Pons (tissue), 1 donor: ENCODE measurements around the gene NOTCH3.

Source experiments
- DNase-seq: peaks from one replicate; pipeline ENCODE4 v3.0.0-alpha.2; 2016; ENCODE audit warnings: low spot score

NOTCH3 gene

DNA sequence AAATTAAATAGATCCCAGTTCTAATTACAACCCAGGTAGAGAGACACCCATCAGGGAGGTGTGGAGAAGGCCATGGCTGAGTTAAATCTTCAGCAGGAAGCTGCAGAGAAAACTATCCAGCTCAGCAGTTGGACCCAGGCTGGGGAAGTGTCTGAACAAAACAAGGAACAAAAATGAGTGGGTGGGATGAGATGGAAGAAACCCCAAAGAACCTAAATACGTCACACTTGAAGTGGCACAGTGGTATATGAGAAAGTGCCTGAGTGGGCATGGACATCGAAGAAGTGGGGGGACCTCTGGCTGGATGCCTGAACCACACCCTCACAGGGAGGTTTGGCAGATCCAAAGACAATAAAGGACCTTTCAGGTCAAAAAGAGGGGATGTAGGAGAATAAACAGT, 35.0 kb upstream of the NOTCH3 start:
- DNase-seq = no peak

DNA sequence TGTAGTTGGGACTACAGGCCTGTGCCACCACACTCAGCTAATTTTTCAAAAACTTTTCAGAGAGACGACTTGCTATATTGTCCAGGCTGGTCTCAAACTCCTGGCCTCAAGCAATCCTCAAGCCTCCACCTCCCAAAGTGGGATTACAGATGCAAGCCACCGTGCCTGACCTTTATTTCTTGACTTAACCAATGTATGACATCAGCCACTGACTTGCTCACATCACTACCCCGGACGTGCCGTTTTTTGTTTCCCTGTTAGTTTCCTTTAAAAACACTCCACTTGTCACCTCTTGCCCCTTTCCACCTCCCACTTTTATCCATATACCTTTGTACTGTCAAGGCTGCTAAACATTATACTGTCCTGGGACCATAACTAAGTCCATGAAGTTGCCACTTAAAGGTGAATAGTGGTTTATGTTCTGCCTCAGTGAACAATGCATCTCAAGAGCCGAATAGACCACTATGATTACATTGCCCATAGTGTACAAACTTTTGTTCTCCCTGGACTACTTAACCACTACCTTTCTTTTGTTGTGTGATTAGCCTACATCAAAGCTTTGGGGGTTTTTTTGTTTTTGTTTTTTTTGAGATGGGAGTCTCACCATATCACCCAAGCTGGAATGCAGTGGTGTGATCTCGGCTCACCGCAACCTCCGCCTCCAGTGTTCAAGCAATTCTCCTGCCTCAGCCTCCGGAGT, 33.8 kb upstream of the NOTCH3 start:
- no peak for DNase-seq

DNA sequence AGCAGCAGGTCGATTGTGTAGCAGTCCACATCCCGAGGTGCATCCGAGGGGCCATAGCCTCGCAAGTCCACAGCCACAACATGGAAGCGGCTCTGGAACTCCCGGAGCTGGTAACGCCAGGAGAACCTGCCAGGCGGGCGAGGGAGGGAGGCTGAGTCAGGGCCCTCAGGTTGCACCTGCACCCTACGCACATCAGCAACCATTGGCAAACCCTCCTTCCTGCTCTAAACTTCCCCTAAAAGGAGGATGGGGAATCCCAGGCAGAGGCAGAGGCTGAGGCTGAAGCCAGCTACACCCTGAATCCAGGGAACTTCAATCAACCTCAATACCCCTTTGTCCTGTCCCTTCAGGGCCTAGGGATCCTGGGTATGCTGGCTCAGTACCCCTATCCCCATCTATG, 30.5 kb upstream of the NOTCH3 start:
- DNase-seq = no peak

DNA sequence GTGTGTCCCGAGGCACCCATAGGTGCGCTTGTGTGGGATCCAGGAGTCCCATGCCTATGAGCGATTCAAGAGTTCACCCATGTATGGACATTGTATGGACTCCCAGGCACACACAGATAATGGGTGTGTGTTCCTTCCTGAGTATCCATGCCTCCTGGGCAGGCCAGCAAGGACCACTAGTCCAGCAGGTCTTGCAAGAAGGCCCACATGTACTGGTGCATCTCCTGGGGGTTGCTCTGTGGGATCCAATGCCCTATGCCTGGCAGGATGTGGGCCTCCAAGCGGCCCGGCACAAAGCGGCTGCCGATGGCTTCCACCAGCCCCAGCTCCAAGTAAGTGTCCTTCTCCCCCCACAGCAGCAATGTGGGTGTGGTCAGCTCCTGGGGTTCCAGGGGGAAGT, 26.5 kb upstream of the NOTCH3 start:
- no peak for DNase-seq

DNA sequence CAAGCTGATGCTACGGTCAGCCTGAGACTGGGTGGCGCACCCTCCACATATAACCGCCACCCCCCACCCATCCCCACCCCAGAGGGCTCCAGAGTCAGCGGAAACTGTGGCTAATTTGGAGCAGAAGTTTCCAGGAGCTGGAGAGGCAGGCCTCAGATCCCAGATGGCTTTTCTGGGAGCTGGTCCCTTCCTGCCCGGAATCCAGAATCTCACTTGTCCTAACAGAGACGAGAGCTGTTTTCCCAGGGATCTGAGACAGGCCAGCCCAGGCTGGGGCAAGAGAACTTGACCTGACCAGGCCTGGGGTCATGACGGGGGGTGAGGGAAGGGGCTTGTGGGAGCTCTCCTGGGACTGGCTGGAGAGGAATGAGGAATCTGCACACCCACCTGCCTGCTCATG, 25.0 kb upstream of the NOTCH3 start:
- no peak for DNase-seq

DNA sequence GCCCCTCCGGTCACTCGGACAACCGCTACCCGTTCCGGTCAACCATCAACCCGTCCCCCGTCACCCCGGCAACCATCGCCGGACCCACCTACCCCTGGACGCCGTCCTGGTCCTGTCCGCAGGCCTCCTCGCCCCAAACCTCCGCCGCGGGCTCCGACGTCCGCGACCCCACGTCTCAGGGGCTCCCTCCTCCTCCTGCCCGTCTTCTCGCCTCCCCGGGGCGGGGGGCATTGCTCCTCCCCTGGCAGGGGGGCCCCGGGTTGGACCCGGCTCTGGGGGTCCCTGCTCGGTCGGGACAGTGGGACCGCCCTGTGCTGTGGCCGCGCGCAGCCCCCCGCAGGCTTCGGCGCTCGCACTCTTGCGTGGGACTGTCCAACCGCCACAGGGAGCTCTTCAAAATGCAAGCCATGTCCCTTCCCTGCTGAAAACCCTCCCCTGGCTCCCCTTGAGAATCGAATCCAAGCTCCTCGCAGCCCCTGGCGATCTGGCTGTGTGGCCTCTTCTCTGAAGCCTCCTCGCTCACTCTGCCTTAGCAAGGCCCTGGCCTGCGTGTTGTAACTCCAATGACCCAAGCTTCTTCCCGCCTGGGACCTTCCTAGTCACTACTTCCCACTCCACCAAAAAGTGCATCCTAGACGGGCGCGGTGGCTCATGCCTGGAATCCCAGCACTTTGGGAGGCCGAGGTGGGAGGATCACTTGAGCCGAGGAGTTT, 23.0 kb upstream of the NOTCH3 start:
- no peak for DNase-seq

DNA sequence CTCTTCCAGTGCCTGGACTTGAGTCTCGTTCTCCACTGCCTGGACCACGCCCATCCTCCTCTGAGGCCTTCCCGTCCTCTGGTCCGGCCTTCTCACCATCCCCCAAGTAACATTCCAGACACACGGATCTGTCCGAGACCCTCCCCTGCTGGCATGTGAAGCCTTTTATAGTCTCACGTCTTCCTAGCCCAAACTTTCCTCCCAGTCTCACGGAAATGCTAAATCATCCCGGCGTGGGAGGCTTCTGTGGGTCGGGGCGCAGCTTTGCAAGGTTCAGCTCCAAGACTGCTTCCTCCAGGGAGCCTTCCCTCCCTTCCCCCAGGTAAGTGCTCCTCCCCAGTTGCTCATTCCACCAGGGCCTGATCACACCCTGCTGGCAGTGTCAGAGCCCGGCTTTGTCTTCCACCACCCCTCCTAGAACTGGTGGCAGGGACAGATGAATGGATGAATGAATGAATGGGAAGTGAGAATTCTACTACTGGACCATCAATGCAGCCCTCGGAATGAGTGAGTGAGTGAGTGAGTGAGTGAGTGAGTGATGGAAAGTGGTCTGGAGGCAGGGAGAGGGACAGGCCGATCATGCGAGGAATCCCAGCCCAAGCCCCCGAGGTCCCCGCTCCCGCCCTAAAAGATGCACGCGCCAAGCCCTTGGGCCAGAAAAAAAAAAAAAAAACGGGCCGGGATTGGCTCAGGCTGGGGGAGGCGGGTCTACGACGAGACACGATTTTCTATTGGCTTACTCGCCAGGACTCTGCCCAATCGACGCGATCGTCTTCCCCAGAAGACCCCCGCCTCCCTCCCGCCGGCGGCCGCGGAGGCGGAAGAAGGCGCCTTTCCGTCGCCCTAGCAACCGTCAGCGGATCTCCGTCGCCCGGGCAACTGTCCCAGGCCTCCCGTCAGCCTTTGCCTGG, 22.2 kb upstream of the NOTCH3 start:
- DNase-seq = peak; percentile 89

DNA sequence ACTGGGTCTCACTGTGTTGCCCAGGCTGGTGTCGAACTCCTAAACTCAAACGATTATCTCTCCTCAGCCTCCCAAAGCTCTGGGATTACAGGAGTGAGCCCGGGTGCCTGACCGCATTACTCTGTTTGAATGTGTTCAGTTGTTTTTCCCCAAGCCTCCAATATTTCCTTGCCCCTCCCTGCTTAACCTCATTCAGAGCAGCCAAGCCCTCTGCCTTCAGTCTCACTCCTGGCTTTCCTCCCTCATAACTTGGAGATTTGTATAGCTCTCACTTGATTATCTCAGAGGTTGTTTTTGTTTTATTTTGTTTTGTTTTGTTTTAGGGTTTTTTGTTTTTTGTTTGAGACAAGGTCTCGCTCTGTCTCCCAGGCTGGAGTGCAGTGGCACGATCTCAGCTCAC, 20.0 kb upstream of the NOTCH3 start:
- no peak for DNase-seq

DNA sequence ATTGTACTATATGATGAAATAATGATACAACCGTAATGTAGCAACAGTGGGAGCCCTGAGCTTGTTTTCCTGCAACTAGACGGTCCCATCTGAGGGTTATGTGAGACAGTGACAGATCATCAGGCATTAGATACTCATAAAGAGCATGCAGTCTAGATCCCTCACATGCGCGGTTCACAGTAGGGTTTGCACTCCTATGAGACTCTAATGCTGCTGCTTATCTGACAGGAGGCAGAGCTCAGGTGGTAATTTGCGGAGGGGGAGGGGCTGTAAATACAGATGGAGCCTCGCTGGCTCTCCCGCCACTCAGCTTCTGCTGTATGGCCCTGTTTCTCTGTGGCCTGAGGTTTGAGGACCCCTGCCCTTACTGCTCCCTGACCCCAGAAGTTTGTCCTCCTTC, 17.7 kb upstream of the NOTCH3 start:
- no peak for DNase-seq

DNA sequence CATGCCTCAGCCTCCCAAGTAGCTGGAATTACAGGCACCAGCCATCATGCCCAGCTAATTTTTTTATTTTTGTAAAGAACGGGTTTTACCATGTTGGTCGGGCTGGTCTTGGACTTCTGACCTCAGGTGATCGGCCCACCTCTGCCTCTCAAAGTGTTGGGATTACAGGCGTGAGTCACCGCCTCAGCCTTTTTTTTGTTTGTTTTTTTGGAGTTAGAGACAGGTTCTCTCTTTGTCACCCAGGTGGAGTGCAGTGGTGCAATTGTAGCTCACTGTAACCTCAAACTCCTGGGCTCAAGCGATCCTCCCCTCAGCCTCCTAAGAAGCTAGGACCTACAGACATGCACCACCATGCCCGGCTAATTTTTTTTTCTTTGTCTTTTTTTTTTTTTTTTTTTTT, 15.6 kb upstream of the NOTCH3 start:
- DNase-seq = no peak

DNA sequence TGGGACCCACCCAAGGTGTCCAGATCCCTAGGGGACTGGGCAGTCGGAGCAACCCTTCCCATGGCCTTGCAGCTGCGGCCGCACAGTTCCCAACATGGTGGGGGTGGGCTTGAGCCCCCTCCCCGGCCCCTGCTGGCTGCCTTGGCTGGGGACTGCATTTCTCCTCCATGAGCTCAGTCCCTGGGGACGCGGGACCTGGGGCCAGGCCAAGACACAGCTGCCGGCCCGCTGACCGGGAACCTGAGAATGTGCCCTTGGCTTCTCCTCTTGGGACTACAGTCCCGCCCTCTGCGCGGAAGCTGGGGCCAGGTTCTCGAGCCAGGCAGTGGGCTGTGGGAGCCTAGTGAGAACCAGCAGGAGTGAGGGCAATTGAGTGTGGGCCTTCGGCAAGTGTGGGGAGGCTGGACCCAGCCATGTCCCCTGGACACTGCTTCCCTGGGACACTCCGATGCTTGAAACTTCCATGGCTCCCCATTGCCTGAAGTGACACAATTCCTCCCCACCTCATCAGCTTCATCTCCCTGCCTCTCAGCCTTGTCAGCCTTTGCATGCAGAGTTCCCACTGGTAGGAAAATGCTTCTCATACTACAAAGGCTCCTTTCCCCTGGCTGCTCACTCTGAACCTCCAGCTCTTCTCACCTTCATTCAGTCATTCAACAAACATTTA, 13.1 kb upstream of the NOTCH3 start:
- DNase-seq = no peak

DNA sequence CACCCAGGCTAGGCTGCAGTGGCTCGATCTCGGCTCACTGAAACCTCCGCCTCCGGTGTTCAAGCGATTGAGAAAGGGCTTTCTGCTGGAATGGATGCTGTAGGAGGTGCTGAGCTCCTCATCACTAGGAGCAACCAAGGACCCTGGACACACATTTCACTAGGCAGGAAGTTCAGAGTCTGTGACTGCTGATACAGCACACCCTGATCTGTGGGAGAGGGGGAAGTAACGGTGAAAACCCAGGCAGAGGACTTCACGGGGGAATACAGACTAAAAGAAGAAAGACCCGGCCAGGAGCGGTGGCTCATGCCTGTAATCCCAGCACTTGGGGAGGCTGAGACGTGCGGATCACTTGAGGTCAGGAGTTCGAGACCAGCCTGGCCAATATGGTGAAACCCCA, 11.9 kb upstream of the NOTCH3 start:
- DNase-seq = no peak

DNA sequence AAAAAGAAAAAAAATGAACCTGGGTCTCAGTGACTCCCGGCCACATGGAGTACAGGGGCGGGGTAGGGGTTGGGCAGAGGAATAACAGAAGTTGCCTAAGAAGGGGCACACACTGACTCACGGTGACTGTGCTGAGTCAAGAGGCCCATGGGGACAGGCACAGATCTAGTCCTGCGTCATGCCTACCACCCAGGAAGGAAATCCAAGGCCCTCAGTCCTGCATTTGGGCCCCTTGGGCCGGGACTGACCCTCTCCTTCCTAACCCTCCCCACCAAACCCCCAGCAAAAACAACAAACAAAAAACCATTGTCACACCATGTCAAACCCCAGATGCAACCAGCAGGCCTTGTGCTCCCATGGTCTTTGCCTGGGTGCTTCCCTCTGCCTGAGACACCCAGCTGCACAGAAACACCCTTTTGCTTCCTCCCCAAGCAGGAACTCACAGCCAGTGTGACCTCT, 9.6 kb upstream of the NOTCH3 start:
- no peak for DNase-seq

DNA sequence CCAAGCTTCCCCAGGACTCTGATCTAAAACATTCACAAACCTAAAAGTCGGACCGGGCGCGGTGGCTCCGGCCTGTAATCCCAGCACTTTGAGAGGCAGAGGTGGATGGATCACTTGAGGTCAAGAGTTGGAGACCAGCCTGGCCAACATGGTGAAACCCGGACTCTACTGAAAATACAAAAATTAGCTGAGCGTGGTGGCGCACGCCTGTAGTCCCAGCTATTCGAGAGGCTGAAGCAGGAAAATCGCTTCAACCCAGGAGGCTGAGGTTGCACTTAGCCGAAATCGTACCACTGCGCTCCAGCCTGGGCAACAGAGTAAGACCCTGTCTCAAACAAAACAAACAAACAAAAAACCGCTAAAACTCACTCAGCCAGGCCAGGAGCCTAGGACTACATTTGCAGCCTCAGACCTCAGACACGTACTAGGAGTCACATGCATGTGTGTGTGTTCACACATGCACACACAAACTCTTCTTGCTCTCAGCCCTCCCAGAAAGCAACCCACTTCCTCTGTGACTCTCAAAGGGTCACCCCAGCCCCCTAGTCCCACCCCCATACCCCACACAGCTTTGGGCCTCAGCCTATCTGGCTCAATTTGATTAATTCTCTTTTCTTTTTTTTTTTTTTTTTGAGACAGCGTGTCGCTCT, 704 bp upstream of the NOTCH3 start:
- no peak for DNase-seq

DNA sequence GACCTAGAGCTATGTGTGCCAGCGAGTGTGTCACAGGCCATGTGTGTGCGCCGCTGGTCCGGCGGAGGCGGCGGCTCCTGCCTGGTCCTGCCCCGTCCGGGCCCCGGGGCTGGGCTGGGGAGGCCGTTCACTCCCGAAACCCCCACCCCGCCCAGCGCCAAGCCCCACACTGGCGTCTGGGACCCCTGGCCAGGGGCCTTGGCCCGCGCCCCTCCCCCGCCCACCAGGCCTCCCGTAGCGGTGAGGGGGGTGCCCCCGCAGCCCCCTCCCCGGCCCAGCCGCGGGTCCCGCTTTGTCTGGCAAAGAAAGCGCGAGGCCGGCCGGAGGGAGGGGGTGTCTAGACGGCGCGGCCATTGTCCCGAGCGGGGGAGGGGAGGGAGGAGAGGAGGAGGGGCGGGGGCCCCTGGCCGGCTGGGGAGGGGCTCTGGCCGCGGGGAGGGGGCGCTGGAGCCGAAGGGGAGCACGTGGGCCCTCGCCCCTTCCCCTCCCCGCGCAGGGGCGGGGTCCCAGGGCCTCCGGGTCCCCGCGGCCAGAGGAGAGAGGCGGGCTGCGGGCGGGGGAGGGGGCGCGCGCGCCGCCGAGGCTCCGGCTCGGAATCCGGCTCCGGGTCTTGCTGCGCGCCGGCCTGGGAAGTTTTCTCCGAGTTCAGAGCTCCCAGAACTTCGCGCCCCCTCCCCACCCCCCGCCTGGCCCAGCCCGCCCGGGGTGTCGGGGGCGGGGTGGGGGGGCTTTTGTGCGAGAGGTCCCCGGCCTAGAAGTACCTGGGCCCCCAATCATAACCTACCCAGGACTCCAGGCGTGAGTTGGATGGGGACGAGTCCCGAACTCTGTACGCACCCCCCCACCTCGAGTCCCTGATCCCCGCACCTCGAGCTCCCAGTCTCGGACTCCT, 888 bp downstream of the NOTCH3 start:
- DNase-seq = no peak

DNA sequence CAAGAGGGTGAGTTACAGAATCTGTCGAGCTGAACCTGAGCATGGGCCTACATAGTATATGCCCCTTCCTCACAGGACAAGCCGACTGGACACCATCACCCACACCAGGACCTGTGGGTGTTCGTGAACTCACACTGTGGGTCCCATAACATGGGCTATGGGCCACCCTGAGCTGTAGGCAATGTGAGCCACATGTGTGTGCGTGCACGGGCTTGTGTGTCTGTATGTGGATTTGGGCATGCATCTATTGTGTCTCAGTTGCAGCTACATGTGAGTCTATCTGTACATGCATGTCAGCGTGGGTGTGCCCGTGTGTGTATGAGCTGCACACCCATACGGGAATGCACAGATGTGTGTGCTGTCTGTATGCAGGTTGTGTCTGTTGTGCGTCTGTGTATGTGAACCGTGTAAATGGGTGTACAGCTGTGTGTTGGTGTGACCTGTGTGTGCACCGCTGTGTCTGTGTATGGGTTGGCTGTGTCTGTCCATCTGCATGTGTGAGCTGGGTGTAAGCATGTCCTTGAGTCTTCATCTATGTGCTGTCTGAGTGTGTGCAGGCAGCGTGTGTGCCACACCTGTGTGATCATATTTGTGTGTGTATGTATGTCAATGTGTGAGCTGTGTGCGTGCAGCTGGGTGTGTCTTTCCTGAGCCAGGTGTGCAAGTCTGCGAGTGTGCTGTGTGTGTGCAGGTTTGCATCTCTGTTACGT, 1.7 kb downstream of the NOTCH3 start:
- DNase-seq = no peak

DNA sequence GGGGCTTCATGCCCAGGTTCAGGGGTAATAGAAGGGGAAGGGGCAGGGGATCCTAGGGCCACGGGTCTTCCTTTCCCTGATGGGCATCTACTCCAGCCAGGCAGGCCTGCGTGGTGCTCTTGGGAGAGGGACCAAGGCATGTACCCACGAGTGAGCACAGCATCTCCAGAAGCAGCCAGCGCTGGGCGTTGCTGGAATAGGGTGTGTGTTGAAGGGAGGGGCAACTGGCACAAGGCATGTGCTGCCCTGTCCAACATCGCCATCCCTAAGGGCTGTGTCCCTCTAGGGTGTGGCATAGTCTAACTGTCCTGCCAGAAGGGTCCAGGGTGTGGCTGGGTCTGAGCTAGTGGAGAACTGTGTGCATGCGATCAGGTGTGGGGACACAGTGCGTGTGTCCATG, 2.9 kb downstream of the NOTCH3 start:
- no peak for DNase-seq

DNA sequence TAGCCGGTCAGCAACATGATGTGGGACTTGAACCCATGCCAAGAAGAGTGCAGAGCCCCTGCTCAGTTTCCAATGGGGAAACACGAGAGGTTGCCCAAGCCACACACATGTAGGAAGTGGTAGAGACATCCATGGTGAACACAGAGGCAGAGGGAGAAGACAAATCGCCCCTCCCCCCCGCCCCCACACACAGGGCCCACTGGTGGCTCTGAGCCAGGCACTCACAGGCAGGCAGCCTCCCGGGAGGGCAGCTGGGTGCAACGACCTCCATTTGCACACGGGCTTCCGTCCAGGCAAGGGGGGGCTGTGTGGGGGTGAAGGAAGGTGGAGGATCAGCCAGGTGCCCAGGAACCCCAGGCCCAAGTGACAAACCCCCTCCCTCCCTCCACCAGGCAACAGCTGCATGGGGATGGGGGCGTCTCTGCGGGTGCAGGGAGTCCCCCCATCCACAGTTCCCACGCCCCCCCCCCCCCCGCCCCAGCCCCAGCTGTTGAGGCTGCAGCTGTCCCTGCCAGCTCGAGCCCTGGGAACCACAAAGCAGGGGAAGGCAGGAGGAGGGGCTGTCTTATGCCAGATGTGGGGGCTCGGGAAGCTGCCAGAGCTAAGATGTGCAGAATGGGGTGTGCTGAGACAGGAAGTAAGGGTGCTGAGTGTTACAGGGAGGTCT, 3.4 kb downstream of the NOTCH3 start:
- no peak for DNase-seq

DNA sequence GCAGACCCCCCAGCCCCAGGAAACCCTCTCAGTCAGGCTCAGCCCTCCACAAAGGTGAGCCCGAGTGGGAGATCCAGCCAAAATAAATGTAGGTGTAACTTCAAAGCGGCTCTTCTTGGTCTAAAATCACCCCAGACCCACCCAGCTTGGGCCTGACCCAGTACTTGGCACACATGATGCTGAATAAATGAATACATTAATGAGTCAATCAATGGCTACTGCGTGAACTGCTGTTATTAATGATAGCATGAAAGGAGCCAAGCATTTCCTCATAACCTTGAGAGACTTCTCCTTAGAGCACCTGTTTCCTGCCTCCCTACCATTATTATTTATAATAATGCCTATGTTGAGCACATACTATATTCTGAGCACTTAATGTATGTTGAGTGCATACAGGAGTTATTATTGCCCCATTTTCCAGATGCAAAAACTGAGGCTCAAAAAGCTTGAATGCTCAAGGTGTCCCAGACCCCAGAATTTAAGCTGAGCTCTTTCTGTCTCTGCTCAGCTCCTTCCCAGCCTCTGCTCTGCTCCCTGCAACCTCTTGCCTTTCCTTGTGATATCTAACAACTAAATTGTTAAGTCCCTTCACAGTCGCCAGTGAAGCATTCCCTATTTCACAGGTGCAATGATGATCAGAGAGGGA, 4.3 kb downstream of the NOTCH3 start:
- DNase-seq = no peak
